GM19467 (cell line): Measurements from ENCODE around the gene RPS21.
"Not testable (repeated sequence)": the region's sequence is repeated elsewhere in the genome, so short reads cannot be mapped to it uniquely, and the experiment has no call there.

Experiments used
- ATAC-seq: cut with Tn5 transposase; IDR thresholded peaks from one replicate; pipeline ENCODE4 v1.9.1; 2021; ENCODE audit warnings: mild to moderate bottlenecking, moderate library complexity; ENCODE audit not compliant: unreplicated experiment

The RPS21 gene

DNA sequence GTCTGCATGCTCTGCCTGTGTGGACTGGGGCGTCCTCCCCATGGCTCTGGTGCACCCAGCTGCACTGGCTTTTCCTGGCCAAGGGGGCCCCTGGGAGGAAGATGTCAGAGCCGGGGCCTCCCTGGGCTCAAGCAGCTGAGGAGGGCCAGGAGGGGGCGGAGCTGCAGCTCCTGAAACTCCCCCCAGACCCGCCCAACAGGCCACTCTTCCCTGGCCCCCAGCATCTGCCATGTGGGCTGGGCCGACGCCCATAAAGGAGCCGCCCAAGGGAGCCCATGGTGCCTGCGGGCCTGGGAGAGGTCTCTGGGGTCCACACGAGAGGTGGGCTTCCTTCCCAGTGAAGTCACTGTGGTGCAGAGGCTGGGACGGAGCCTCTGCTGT is 36.4 kb downstream of the RPS21 start:
- no peak for ATAC-seq

DNA sequence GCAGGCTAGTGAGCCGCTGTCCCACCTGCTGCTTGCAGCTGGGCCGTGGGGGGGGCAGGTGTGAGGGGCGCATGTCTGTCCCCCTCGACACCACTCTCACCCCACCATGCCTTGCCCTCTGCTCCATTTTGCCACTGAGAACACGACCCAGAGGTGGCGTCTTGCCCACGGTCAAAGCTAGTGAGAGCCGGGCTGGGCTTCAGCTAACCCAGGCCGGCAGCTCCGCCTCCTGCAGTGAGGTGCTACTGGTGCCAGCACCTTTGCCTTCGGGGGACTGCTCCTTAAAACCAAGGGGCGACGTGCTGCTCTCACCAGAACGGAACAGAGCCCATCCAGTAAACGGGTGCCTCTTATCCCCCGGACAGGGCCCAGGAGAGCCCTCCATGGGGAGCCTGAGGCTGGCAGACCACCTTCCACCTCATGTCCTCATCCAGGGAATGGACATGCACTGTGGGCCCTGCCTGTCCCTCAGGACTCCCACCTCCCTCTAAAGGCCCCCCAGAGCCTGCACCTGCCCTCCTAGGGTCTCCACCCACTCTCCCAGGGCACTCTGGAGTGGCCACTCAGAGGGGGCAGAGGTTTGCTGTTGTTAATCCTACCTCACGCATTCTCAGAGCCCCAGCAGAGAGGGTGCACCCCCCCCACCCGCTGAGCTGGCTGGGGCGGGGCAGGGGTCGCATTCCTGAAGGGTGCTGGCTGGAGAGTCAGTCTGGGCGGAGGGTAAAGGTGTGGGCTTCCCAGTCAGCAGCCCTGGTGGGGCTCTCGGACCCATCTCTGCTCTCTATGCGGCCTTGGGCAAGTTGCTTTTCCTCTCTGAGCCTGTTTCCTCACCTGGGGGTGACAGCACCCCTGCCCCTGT is 37.6 kb downstream of the RPS21 start:
- ATAC-seq = no peak

DNA sequence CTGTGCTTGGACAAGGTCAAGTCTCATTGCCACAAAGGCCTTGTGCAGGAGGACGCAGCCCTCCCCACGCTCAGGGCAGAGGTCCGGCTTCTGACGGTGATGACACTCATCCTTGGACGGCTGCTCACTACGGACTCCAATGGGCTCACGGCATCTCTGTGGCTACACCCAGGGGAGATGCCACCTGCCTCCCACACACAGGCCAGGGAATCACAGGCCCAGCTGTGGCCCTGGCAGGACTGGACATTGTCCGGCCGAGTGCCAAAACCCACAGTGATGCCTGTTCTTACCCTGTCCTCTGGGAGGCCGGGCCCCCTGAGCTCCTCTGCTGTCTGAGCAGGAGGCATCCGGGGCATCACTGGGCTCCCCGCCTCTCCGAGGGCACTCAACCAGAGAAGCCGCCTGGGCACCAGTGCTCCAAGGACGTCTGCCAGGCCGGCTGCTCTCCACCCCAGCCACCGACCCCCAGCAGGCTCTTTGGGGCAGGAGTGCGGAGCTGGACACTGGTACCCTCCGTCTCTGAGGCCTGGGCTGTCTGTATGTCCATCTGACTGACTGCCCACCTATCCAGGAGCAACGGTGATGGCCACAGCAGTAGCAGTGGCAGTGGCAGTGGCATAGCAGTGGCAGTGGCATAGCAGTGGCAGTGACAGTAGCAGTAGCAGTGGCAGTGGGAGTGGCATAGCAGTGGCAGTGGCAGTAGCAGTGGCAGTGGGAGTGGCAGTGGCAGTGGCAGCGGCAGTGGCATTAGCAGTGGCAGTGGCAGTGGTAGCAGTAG is 38.6 kb downstream of the RPS21 start:
- ATAC-seq = no peak

DNA sequence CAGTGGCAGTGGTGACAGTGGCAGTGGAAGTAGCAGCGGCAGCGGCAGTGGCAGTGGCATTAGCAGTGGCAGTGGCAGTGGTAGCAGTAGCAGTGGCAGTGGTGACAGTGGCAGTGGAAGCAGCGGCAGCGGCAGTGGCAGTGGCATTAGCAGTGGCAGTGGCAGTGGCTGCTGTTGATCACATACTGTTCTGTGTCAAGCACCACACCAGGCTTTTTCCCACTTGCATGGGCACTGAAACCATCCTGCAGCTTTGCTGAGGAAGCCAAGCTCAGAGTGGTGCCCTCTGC is 39.1 kb downstream of the RPS21 start:
- ATAC-seq = not testable (repeated sequence)

DNA sequence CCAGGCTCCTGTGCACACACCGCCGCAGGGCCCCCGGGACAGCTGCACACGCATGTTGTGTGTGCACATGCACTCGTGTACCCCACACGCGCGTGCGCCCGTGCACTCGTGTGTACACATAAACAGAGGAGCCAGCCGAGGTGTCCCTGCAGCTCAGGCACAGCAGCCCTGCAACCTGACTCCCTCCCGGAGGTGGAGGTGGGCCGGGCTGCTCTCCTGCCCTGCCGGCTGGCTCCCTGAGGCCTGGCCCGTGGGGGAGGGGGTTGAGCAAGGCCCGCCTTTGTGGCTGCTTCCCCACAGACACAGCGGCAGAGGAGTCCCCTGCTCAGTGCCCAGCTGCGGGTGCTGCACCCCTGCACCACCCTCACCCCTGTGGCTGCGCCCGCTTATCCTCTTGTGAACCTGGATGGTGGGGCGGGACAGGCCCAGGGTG is 39.8 kb downstream of the RPS21 start:
- no peak for ATAC-seq

DNA sequence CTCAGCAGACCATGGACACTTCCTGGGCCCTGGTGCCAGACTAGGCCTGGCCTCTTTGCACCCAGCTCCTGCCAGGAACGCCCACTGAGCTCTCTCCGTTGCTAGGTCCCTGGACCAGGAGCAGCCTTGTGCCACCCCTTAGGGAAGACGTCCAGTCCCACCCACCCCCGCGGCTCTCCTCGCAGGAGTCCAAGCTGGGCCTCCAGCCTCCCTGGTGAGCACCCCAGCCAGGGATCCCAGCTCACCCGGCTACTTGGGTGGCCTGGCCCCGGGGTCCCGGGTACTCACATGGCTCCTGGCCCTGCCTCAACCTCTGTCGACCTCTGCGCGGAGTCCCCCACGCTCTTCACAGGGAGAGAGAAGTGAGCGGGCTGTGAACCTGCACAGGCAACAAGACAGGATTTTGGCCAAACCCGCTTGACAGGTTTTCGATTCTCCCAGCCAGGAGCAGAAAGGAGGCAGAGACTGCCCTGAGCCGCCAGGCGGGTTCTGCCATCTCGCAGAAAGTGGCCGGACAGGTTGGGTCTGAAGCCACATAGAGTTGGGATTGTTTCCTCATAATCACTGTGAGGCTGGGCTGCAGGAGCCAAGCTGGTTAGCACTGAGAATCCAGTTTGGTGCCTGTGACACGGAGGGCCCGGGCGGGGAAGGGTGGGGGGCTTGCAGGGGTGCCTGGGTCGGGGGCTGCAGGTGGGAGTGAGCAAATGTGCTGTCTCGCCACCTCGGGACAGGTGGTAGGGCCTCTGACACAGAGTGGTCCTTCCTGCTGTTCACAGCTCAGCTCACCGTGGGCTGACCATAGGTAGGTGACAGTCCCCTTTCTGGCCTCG is 40.5 kb downstream of the RPS21 start, which contains the start of gene RBBP8NL:
Gene RBBP8NL (minus strand): TSS at position 368 of the 830 bp plus-strand sequence. CDS start 7,892 bp downstream, outside the sequence.
- ATAC-seq = no peak

DNA sequence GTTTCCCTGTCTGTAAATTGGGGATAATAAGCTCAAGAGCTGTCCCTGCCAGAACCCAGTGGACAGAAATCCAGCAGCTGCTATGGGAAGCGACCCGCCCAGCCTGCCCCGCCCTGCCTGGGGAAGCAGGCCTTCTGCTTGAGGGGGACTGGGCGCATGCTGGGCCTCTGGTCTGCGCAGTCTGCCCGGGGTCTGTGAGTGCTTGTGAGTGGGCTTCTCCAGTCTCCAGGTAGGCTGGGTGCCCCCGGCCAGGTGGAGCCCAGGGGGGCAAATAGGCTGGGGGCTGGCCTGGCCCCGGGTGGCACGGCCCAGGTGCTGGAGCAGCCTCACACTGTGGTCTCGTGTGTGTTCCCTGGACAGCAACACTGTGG is 41.1 kb downstream of the RPS21 start:
- no peak for ATAC-seq

DNA sequence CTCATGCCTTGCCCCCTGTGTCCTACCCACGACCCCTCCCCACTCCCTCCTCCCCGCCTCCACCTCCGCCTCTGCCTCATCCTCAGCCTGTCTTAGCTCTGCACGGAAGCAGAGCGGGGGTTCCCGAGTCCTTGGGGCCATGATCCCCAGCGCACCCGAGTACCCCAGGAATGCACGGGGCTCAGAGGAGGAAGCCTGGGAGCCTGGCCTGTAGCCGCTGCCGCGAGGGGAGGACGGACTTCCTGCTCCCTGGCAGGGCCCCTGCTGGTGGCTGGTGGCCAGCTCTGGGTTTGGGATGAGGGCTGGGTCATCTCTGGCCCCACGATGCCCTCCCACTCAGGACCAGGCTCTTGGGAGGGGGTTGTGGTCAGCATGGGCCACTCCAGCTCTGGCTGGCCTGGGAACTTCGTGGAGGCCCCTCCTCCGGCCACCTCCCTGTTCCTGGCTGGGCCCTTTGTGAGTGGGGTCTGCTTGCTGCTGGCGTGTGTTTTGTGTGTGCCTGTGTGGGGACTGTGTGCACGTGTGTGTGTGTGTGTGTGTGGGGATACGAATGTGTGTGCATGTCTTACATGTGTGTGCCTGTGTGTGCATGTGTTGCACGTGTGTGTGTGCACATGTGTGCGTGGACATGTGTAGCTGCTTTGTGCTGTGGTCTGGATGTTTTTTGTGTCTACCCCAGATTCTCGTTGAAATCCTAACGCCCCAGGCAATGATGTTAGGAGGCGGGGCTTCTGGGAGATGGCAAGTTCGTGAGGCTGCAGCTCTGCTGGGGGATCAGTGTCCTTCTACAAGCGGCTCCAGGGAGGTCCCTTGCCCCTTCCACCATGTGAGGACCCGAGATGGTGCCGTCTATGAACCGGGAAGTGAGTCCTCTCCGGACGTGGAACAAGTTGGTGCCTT is 41.7 kb downstream of the RPS21 start:
- ATAC-seq = no peak

DNA sequence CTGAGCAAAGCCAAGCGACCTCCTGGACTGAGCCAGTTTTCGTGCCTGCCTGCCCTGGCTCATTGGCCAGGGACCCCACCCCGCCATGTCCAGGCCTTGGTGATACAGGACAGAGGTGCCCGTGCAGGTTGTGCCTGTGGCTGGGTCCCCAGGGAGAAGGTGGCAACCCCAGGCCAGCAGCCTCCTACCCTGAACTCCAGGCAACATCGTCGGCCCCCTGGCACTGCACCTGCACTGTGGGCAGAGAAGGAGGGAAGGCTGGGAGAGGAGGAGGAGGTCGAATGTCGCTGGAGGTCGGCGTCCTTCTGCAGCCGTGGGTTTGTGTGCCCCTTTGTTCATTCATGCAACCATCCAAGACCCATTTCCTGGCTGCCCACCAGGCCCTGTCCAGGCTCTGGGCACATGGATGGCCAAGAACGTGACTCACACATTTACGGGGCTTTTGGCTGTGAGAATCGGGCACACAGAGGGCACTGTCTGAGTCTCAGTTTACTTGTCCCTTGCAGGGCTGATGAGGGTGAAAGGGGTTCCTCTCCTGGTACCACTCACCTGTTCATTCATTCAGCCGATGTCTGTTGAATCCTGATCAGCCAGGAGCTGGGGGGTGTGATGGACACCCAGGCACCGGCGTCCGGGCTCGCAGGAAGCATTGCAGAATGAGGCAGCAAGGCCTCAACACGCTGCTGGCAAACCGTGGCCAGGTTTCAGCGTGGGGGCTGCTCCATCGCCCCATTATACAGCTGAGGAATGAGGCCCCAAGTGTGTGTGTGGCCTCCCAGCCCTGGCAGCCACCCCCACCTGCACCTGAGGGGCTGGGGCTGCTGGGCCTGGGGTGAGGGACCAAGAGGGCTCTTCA is 42.8 kb downstream of the RPS21 start:
- no peak for ATAC-seq

DNA sequence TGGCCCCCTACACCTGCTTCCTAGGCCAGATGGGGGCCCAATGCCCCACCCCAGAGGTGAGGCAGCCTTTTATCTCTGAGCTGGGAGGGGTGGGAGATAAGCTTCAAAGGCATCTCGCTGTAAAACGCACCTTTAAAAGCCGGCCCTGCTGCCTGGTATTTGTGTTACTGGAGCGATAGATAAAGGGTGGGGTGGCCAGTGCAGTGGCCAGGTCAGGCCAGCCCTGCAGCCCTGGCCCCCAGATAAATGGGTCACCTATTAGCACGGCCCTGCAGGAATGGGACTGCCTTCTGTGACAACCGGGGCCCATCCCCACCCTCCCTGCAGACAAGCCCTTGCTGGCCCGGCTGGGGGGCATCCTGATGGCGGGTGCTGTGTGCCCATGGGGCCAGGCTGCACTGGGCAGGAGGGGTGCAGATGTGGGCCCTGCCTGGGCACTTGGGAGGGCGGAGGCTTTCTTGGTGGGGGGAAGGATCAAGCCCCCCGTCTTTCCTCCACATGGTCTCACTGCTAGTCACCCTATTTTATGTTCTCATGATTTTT is 43.5 kb downstream of the RPS21 start:
- ATAC-seq = no peak

DNA sequence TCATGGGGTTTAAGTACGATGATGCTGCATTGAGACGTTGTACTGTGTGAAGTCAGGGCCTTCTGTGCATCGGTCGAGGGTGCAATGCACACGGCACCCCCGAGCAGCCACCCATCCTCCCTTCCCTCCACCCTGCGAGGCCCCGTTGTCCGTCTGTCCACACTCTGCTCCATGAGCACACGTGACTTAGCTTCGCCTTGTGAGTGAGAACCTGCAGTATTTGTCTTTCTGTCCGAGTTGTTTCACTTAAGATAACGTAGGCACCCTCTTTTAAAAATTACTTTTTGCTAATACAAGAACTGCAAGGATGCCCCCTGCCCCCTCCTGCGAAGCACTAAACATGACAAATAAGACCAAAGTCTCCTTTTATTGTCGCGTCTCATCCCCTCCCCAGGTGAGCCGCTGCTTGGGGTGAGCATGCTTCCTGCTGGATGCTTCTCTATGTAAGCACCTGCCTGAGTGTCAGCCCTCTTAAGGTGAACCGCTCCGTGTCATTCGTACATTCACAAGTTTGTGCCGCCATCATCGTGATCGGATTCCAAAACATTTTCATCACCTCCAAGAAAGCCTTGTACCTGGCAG is 44.1 kb downstream of the RPS21 start:
- ATAC-seq = no peak

DNA sequence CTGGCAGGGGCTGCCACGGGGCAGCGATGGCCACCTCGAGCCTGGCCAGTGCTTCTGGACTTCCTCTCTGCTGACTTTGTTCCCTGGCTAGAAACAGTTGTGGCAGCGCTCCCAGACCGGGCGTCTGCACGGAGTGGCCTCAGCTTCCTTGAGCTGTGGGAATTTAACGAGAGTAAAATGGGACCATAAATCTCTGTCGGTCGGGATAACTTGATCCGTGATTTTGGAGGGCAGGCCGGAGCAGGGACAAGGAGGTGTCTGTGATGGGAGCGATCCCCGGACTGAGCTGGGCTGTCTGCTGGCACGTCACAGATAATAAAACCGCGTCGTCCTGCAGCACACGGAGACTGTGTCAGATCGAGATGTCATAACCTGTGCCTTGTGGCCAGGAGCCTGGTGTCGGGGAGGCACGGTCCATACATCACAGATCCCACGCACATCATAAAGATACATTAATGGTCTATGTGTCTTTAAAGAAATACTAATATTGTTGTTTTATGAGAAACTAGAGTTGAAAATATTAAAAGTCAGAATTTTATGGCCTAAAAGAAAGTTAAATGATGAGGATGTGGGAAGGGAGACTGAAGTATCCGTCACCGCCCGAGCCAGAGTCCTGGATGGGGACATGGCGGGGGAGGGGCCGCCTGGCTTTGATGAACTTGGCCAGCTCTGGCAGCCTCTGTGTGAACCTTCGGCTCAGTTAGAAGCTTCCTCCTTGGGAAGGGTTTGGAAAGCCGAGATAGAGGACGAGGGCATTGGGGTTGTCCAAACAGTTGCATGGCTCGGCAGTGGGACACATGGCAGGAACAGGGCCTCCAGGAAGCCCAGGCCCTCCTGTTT is 47.0 kb downstream of the RPS21 start:
- no peak for ATAC-seq

DNA sequence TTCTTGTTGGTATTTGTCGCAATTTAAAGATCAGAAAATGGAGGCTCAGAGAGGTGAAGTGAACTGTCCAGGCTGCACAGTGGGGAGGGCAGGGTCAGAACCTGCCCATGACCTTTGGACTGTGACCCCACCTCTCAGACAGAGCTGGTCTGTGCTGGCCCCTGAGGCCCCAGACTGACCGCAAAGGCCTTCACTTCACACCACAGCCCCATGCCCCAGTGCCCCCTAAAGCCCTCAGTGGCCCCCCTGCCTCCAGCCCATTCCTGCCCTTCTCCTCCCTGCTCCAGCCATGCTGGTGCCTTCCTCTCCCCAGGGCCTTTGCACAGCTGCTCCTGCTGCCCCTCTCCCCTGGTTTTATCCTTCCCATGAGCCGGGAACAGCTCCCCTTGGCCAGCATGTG is 49.8 kb downstream of the RPS21 start:
- no peak for ATAC-seq

DNA sequence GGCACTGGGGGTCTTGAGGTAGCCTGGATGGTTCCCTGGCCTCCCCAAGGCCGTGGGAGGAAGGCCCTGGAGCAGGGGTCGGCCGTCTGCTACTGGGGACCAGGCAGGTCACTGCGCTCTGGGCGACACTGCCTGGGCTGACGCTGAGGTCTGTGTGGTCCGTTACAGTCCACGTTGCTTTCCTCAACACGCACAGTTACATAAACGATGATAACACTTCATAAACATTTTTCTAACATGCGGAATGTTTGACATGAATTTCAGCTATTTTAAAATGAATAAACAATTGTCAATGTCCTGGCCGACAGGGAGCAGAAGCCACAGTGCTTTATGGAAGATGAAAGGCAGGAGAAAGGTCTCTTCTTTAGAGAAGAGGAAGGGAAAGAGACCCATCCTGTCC is 50.6 kb downstream of the RPS21 start:
- ATAC-seq = no peak

DNA sequence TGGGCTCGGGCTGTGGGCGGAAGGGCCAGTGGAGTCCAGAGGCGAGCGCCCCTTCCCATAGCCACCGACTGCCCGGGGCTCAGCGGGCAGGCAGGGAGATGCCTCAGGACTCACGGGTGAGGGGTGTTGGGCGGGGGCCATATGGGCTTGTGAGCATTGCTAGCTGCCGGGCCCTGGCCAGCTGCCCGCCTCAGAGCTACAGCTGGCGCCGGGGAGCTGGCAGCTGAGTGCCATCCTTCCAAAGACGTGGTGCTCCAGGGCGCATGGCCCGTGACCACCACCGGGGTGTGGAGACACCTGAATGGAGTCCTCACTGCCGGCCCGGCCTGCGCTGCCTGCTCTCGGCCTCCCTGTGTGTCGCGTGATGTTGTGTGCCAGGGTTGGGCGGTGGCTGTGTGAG is 51.0 kb downstream of the RPS21 start:
- ATAC-seq = no peak
